HG03025 (cell line): ENCODE results near the gene ST3GAL2.

ENCODE experiments used
- ATAC-seq: cut with Tn5 transposase; IDR thresholded peaks from one replicate; pipeline ENCODE4 v1.9.1; 2021; ENCODE audit warnings: mild to moderate bottlenecking, moderate library complexity; ENCODE audit not compliant: unreplicated experiment, low FRiP score

ST3GAL2 gene, protein sequence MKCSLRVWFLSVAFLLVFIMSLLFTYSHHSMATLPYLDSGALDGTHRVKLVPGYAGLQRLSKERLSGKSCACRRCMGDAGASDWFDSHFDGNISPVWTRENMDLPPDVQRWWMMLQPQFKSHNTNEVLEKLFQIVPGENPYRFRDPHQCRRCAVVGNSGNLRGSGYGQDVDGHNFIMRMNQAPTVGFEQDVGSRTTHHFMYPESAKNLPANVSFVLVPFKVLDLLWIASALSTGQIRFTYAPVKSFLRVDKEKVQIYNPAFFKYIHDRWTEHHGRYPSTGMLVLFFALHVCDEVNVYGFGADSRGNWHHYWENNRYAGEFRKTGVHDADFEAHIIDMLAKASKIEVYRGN

DNA sequence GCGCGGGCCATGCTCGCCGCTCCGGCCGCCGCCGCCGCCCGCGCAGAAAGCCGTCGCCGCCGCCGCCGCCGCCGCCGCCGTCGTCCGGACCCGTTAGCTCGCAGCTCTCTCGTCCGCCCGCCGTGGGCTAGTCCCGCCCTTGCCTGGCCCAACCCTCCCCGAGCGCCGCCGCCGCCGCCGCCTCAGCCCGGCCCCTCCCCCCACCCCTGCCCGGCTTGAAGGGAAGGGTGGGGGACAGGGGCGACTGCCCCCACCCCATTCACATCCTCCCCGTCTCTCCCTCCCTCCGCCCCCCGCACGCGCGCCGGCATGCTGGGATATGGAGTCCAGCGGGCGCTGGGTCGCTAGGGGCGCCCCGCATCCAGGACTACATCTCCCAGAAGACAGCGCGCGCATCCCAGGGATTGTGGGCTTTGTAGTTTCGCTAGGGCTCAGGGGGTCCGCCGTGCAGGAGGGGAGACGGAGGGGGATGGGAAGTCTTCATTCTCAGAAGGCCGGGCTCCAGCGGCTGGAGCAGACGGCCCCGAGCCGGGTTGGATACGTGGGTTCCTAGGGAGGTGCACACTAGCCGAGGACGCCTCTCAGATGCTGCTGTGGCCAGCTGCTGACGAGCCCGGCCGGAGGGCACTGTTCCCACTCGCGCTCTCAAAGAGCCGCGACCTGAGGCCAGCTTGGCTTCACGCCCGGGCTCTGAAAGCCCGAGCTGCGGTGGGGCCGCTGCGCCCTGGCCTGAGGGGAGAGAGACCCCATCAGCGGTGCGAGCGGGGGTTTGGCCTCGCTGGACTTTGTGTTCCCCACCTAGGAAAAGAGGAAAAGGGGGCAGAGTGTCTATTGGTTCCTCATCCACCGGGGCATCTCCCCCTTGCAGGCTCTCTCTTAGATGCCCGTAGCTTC lies at the start of gene ST3GAL2:
TSS of gene ST3GAL2 (minus strand) at position 132 of the 894 bp plus-strand sequence. CDS start 40,570 bp downstream, outside the sequence.
- peak; percentile 68 for ATAC-seq

DNA sequence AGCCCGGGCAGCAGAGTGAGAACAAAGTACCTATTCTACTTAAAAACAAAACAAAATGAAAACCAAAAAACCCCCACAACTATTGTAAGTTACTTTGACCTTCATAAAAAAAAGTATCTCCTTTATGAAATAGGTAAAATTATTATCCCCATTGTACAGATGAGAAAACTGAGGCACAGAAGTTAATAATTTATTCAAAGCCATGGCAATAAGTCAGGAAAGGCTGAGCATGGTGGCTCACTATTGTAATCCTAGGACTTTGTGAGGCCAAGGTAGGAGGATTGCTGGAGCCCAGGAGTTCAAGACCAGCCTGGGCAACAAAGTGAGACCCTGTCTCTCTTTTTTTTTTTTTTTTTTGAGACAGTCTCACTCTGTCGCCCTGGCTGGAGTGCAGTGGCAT lies 46.0 kb upstream of the ST3GAL2 start:
- ATAC-seq: no peak

DNA sequence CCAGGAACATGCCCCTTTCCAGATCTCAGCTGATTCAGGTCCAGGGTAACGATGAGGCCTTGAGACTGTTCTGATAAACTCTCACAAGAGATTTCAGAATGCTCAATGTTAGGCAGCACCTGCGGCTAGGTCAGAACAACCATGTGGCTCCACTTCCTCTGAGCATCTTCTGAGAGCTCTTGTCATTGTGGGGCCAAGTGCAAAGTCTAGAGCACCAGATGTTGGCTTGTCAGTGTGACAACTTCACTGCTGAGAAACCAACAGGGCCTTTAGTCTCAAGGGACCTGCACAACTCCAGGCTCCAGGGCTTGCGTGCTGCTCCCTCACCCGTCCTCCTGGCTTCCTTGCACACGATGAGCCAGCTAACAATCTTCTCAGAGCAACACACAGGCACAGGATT lies 44.5 kb upstream of the ST3GAL2 start:
- ATAC-seq: no peak

DNA sequence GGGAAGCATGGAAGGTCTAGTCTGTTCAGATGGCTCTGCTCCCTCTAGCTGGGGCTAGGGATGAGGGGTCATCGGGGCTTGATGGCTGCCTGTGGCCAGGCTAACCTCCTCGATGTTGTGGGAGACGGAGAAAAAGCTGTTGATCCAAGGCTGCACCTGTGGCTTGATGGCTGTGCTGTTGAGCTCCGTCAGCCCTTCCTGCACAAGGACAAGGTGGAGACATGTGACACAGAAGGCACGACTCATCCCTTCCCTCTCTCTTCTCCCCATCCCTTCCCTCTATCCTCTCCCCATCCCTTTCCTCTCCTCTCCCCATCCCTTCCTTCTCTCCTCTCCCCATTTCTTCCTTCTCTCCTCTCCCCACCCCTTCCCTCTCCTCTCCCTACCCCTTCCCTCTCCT lies 43.7 kb upstream of the ST3GAL2 start:
- ATAC-seq: no peak

DNA sequence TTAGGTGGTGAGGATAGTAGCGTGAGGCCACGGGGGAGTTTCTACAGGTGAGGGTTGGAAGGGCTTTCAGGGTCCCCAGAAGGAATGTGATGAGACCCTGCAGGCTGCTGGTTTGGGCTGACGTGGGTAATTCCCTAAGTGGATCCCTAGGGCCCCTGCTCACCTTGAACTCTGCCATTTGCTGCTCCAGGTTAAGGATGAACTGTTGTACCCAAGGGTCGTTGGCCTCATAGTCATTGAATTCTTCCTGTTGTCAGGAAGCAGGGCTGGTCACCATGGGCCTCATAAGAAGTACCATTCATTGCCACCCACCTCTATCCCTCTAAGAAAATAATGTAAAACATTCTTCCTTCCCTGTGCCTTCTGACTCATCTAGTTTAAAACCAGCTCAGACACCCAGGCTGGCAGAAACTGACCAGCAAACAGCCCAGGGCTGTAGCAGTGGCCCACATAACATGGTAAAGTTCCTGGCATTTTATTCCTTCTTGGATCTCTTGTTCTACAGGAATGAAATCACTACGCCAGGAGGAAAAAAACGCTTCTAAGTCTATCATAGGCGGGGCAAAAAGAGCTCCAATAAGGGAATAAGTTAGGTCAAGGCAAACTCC lies 43.1 kb upstream of the ST3GAL2 start:
- no peak for ATAC-seq

DNA sequence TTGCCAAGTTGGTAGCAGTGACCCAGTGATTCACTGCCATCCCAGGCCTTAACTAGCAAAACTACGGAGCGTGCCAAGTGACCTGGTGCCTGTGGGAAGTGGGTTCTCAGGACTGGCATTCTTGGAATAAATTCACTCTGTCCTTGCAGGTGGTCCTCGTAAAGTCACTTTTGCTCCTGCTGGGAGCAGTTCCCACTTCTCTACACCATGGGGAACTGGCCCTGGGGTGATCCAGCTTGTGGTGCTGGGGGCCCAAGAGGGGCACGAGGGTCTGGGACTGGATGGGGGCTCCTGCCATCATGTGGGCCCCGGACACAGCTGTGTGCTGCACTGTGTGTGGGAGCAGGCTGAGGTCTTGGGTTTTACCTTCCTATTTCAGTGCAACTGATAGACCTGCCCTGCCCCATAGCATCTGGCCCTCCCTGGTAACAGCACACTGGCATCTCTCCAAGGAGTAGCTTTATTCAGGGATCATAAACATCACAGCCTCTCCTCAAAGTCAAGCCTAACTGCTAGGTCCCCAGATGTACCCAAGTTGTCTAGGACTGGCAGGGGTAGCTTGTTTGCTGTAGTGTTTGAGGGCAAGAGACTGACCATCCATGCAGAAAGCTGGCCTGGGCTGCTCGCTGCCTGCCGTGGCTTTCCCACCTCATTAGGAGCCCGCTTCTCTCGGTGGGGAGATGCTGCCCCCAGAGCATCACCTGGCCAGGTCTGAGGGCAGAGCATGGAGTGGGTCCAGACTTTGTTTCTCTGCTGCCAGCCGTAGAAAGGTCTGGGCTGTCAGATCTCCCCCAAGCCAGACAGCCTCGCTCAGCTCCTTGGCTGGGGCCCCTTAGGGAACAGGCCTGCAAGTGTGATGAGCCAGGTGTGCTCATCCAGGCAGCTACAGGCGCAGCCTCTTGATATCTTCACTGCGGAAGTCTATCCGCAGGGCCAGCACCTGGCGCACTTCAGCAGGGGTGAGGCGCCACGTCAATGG lies 41.5 kb upstream of the ST3GAL2 start:
- no peak for ATAC-seq

DNA sequence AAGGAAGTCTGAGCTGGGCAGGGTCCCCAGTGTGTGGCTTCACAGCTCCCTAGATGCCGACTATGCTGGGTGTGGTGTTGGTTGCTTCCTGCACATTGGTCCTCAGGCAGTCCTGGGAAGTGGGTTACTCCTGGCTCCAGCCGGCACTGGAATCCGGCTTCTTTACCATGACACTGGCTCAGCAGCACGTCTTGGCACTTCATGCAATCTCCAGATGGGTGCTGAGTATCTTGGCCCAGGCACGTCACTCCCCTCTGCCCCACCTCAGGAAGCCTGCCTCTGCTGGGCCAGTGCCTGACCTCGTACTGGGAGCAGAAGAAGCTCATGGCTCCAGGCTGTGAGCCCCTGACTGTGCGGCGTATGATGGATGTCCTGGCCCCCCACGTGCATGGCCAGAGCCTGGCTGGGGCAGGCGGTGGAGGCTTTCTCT lies 40.0 kb upstream of the ST3GAL2 start:
- no peak for ATAC-seq

DNA sequence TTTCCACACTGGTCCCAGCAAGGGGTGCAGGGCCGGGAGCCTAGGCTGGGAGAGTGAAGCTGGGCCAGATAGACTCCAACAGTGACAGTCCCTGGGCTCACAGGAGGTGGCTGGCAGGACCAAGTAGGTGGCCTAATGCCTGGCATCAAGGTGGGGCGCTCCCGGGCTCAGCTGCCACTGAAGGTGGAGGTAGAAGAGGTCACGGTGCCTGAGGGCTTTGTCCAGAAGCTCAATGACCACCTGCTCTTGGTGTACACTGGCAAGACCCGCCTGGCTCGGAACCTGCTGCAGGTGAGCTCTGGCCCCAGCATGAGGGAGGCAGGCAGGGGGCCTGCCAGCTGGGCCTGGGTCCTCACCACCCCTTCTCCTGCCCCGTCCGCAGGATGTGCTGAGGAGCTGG lies 39.3 kb upstream of the ST3GAL2 start:
- no peak for ATAC-seq

DNA sequence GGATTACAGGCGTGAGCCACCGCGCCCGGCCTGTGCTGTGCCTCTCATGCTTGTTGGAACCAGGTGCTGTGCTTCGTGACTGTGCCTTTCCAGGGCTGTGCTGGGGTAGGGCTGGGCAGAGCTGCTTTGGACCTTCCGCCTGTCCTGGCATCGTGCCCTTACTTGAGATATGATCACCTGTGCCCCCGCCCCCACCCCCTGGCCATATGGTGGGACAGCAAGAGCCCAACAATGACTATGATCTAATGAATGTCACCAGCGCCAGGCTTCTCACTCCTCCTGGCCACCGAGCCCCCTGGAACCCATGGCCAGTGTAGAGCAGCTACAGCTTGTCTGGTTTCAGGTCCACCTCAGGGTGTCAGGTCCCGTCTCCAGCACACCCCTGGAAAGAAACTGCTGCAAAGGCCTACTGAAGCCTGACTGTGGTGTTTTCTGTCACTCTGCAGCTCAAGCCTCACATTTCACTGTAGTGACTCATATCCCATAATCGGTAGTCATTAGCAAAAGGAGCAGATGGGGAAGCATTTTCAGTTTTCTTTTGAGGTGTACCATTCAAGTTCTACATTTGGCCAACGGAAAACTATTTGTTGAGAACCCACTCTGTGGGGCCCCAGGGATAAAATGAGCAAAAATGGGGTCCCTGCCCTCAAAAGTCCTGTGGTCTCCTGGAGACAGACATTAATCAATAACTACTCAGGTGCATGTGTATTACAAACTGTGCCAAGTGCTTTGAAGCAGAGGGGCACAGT lies 37.5 kb upstream of the ST3GAL2 start:
- peak; percentile 61 for ATAC-seq

DNA sequence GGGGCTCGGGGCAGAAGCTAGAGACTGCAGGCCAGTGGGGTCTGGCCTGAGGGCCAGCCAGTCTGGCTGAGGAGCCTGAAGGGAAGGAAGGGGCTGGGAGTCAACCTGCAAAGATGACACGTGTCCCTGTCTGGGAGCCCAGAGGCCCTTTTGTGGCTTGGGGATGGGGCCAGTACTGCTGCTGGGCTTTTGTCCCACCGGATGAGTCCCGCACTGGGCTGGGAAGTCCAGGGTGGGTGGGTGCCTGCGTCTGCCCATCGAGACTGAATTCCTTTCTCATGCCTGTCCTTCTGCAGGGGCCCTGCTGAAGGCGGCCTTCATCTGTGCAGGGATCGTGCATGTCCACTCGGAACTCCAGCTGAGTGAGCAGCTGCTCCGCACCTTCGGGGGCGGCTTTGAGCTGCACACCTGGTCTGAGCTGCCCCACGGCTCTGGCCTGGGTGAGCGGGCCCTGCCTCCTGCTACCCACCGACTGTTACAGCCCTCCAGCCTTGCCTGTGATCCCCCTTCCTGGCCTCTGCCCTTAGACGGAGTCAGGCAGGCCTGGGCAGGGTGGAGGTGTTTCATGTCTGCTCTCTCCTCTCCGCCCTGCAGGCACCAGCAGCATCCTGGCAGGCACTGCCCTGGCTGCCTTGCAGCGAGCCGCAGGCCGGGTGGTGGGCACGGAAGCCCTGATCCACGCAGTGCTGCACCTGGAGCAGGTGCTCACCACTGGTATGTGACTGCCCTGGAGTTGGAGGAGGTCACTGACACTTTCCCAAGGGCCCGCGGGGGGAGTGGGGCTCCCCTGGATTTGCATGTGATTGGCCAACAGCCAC lies 36.4 kb upstream of the ST3GAL2 start:
- no peak for ATAC-seq

DNA sequence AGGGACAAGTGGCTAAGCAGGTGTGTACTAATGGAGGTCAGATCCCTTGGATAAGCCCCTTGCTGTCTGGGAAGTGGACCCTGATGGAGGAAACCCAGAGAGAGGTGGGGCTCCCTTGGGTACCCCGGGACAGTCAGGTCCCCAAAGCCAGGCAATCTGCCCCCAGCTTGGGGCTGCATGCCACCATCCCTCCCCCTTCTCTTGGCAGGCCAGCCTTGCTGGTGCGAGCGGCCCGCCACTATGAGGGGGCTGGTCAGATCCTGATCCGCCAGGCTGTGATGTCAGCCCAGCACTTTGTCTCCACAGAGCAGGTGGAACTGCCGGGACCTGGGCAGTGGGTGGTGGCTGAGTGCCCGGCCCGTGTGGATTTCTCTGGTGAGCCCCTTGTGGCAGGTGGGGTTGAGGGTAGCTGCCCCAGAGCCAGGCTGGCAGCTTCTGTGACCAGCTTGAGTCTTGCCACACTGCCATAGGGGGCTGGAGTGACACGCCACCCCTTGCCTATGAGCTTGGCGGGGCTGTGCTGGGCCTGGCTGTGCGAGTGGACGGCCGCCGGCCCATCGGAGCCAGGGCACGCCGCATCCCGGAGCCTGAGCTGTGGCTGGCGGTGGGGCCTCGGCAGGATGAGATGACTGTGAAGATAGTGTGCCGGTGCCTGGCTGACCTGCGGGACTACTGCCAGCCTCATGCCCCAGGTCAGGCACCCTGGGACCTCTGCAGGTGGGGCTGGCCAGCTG lies 35.6 kb upstream of the ST3GAL2 start:
- ATAC-seq: no peak

DNA sequence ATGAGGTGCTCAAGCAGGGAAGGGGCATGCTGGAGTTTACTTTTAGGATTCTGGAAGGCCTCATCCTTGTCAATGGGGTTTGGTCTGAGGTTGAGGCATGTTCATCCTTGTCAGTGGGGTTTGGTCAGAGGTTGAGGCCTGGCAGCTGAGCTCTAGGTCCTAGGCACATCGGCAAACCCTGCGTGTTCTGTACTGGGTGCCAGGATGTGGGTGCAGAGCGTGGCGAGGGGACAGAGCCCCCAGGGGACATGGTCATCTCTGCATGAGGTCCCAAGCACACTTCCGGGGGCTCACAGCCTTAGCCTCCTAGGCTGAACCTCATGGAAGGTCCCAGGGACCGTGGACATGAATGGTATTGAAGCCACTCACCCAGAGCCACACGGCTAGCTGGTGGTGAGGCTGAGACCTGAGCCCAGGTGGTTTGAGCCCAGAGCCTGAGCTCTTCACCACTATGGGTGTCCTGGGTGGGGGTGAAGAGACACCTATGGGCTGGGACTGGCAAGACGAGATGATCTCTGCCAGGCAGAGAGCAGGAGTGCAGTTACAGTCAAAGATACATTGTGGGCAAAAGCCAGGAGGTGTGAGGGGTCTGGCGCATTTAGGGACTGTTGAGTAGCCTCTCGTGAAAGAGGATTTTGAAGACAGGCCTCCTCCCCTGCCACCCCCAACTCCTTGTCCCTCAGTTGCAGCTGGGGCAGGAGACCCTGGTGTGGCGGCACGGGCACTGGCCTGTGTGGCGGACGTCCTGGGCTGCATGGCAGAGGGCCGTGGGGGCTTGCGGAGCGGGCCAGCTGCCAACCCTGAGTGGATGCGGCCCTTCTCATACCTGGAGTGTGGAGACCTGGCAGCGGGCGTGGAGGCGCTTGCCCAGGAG lies 34.8 kb upstream of the ST3GAL2 start:
- no peak for ATAC-seq

DNA sequence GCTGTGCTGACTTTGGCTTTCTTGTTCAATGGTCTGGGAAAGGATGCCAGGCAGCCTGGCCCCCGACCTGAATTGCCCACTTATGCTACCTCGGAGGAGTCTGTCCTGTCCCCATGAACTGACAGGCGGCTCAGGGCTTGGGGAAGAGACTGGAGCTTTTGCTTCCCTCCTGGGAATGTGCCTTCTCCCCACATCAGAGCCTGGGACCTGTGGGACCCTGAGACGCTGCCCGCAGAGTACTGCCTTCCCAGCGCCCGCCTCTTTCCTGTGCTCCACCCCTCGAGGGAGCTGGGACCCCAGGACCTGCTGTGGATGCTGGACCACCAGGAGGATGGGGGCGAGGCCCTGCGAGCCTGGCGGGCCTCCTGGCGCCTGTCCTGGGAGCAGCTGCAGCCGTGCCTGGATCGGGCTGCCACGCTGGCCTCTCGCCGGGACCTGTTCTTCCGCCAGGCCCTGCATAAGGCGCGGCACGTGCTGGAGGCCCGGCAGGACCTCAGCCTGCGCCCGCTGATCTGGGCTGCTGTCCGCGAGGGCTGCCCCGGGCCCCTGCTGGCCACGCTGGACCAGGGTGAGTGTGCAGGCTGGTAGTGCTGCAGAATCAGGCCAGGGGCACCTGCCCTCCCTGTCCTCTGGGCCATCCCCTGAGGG lies 34.0 kb upstream of the ST3GAL2 start:
- no peak for ATAC-seq

DNA sequence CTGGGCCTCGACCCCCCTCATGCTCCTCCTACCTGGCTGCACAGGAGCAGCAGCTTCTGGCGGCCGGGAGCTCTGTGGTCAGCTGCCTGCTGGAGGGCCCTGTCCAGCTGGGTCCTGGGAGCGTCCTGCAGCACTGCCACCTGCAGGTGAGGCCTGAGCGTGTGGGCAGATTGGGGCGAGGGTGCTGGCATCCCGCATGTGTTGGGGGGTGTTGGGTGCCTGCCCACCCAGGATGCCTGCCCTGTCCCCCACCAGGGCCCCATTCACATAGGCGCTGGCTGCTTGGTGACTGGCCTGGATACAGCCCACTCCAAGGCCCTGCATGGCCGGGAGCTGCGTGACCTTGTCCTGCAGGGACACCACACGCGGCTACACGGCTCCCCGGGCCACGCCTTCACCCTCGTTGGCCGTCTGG lies 32.0 kb upstream of the ST3GAL2 start:
- ATAC-seq: no peak

DNA sequence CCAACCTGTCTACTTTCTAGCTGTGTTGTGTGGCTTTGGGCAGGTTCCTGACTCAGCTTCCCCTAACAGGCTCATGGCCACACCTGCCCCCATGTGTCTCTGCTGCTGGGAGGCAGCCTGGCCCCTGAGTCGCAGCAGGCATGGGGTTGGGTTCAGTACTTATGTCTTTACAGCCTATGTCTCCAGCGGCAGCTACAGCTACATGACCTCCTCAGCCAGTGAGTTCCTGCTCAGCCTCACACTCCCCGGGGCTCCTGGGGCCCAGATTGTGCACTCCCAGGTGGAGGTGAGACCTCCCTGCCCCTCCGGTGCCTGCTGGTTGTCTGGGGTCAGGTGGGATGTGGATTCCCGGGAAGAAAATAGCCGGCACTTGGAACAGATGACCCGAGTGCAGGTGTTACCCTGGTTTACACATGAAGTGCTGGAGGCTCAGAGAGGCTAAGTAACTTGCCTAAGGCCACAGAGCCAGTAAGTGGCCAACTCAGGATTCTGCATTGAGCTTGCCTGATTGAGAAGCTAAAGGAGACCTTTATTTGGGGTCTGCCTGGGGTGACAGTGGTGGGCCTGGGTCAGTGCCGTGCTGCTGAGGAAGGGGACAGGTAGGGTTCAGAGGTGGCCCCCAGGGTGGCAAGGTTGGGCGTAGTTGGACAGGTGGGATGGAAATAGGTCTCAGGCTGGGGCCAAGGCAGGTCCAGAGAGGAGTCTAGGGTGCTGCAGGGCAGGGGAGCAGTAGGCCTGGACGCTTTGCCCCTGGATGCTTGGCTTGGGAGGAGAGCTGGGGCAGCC lies 31.4 kb upstream of the ST3GAL2 start:
- ATAC-seq: no peak
